HL-60 (cell line): ENCODE measurements around the gene CDK5R1.

Source experiments
- DNase-seq, 2 experiments: peaks; one replicate each; pipeline ENCODE4 v3.0.0-alpha.2; 2010 to 2020; ENCODE audit warnings: low read depth in 1 of 2, low spot score in 1 of 2
- H3K27ac ChIP-seq: fragments of 250-450 bp; sonication (Bioruptor Pico); replicated peaks from 2 replicates; pipeline ENCODE4 v1.5.1; 2020; ENCODE audit warnings: mild to moderate bottlenecking, moderate library complexity
- H3K27me3 ChIP-seq: fragments of 250-450 bp; sonication (Bioruptor Pico); 2 replicates; pipeline ENCODE4 v1.5.1; 2021; ENCODE audit warnings: mild to moderate bottlenecking, moderate library complexity; ENCODE audit not compliant: insufficient read depth, poor library complexity, severe bottlenecking
- H3K4me3 ChIP-seq: replicated peaks from 2 replicates; pipeline ENCODE4 v1.5.1; 2011; ENCODE audit warnings: mild to moderate bottlenecking, control low read depth, low read length; ENCODE audit not compliant: insufficient read depth
- CTCF ChIP-seq: IDR thresholded peaks from one replicate; pipeline ENCODE4 v1.5.1; 2011; ENCODE audit warnings: low read length, control low read depth, inconsistent platforms; ENCODE audit not compliant: insufficient read depth
- GABPA ChIP-seq: IDR thresholded peaks from 2 replicates; pipeline ENCODE4 v1.6.1; 2012; ENCODE audit warnings: low read depth
- POLR2AphosphoS5 ChIP-seq: IDR thresholded peaks from 2 replicates; pipeline ENCODE4 v1.6.1; 2012; ENCODE audit warnings: low read depth
- REST ChIP-seq: IDR thresholded peaks from 2 replicates; pipeline ENCODE4 v1.6.1; 2012; ENCODE audit warnings: low read depth; ENCODE audit not compliant: insufficient replicate concordance
- SPI1 ChIP-seq: IDR thresholded peaks from 2 replicates; pipeline ENCODE4 v1.6.1; 2012; ENCODE audit warnings: low read depth, mild to moderate bottlenecking, borderline replicate concordance

The CDK5R1 gene

GRCh38 chr17:32512328-32512727, 25.5 kb downstream of the CDK5R1 start:
- H3K4me3 ChIP-seq, result no peak overlapping the region
- no peak overlapping the region for H3K27ac ChIP-seq
- DNase-seq, result no peak
- H3K27me3 ChIP-seq, result peaks cover 9% of the 10 kb centered on the region
- TF ChIP-seq GABPA (no peak), SPI1 (no peak), REST (no peak), CTCF (no peak)

GRCh38 chr17:32513579-32513978, 26.8 kb downstream of the CDK5R1 start:
- H3K27ac ChIP-seq, result no peak overlapping the region
- TF ChIP-seq GABPA (no peak), REST (no peak), SPI1 (no peak), CTCF (no peak), POLR2AphosphoS5 (no peak)
- no peak overlapping the region for H3K4me3 ChIP-seq
- peaks cover 18% of the 10 kb centered on the region for H3K27me3 ChIP-seq
- DNase-seq, result no peak

- no peak overlapping the region for H3K4me3 ChIP-seq
- DNase-seq, result no peak
These were observed 27.8 kb downstream of the CDK5R1 start for GRCh38 chr17:32514606-32515005.

More at GRCh38 chr17:32514606-32515005, 27.8 kb downstream of the CDK5R1 start:
- TF ChIP-seq GABPA (no peak), REST (no peak), SPI1 (no peak), CTCF (no peak), POLR2AphosphoS5 (no peak)
- no peak overlapping the region for H3K27ac ChIP-seq
- peaks cover 27% of the 10 kb centered on the region for H3K27me3 ChIP-seq
